Sigmoid colon (tissue), 7 donors: Measurements from ENCODE around the gene RAB6D. TPM values are rescaled to one million over a fixed set of nuclear protein-coding genes. Genes with fewer than 3 reads are reported as not detected.
"Not testable (repeated sequence)": the region's sequence is repeated elsewhere in the genome, so short reads cannot be mapped to it uniquely, and the experiment has no call there.

Source experiments
- DNase-seq: peaks from one replicate; pipeline ENCODE4 v3.0.0-alpha.2; 2019
- H3K27ac ChIP-seq, 4 donors: fragments of 200-600 bp; sonication (generic); one replicate each; pipeline ENCODE4 v1.5.1; 2016 to 2019; ENCODE audit warnings: mild to moderate bottlenecking in 1 of 4
- H3K27me3 ChIP-seq, 3 donors: fragments of 200-600 bp; sonication (generic); one replicate each; pipeline ENCODE4 v1.5.1; 2019; ENCODE audit warnings: mild to moderate bottlenecking in 1 of 3
- H3K36me3 ChIP-seq, 4 donors: fragments of 200-600 bp; sonication (generic); one replicate each; pipeline ENCODE4 v1.5.1; 2016 to 2019
- H3K4me1 ChIP-seq, 4 donors: fragments of 200-600 bp; sonication (generic); one replicate each; pipeline ENCODE4 v1.5.1; 2017 to 2019
- H3K4me3 ChIP-seq, 4 donors: fragments of 200-600 bp; sonication (generic); one replicate each; pipeline ENCODE4 v1.5.1; 2017 to 2019; ENCODE audit warnings: mild to moderate bottlenecking in 2 of 4, moderate library complexity in 1 of 4
- H3K9me3 ChIP-seq, 4 donors: fragments of 200-600 bp in 3 of 4; sonication (generic) in 3 of 4; one replicate each; pipeline versions ENCODE4 v1.5.1 to v1.6.1; 2013 to 2019
- EP300 ChIP-seq, 4 donors: sonication (generic); formaldehyde crosslinking; IDR thresholded peaks; one replicate each; pipeline ENCODE4 v1.6.1; 2017; ENCODE audit warnings: antibody characterized with exemption in 4 of 4
- POLR2A ChIP-seq, 2 donors: fragments of 450-650 bp; IDR thresholded peaks; one replicate each; pipeline ENCODE4 v1.6.1; 2016; ENCODE audit warnings: antibody characterized with exemption in 2 of 2, mild to moderate bottlenecking in 2 of 2, moderate library complexity in 2 of 2
- POLR2AphosphoS5 ChIP-seq, 4 donors: sonication (generic); formaldehyde crosslinking; IDR thresholded peaks; one replicate each; pipeline ENCODE4 v1.6.1; 2017; ENCODE audit warnings: antibody characterized with exemption in 4 of 4
- WGBS, 2 donors: extraction: QIAGEN DNeasy Blood & Tissue Kit; methylation state at CpG; one replicate each; pipeline ENCODE4 v1.1.7; 2013; 5-methylcytosine and 5-hydroxymethylcytosine counted together
- intact Hi-C: fragments of 100-400 bp; cut with DNase I; formaldehyde crosslinking; loops from one replicate; pipeline ENCODE4 v1.15.1; 2023
- polyA plus RNA-seq, 3 donors: library from polyadenylated mRNA; stranded (reverse); fragments of 200-250 nt; gene quantifications; one replicate each; pipeline ENCODE4 v1.2.3, GENCODE V29; 2013
- total RNA-seq, 4 donors: library from RNA; depleted of rRNA; stranded (reverse); fragments of >200 nt; gene quantifications; one replicate each; pipeline ENCODE4 v1.1.0, GENCODE V29; 2016
- TF ChIP-seq, protein P1 (sequence below), 4 experiments: fragments of 450-650 bp in 3 of 4; fragments of 200-600 bp in 1 of 4; IDR thresholded peaks; one replicate each; pipeline ENCODE4 v1.5.1; 2016 to 2019; ENCODE audit warnings: antibody characterized with exemption in 4 of 4, mild to moderate bottlenecking in 3 of 4, moderate library complexity in 2 of 4
- donor health status: healthy with polysubstance abuse.
- donor health status: Bipolar disorder and iron deficiency.
- donor health status: healthy.

Gene RAB6D
- total and polyA plus RNA-seq, 7 donors: 0.63 to 1.2 (median 1.2) TPM; not detected in 4

GRCh38 chr2:131349021-131349420 is 14.9 kb downstream of the RAB6D start:
- TF ChIP-seq POLR2A (IDR thresholded peaks at IDR 0.05) (no peak), POLR2AphosphoS5 (IDR thresholded peaks at IDR 0.05) (no peak), EP300 (IDR thresholded peaks at IDR 0.05) (no peak)
- TF ChIP-seq, protein P1, sequence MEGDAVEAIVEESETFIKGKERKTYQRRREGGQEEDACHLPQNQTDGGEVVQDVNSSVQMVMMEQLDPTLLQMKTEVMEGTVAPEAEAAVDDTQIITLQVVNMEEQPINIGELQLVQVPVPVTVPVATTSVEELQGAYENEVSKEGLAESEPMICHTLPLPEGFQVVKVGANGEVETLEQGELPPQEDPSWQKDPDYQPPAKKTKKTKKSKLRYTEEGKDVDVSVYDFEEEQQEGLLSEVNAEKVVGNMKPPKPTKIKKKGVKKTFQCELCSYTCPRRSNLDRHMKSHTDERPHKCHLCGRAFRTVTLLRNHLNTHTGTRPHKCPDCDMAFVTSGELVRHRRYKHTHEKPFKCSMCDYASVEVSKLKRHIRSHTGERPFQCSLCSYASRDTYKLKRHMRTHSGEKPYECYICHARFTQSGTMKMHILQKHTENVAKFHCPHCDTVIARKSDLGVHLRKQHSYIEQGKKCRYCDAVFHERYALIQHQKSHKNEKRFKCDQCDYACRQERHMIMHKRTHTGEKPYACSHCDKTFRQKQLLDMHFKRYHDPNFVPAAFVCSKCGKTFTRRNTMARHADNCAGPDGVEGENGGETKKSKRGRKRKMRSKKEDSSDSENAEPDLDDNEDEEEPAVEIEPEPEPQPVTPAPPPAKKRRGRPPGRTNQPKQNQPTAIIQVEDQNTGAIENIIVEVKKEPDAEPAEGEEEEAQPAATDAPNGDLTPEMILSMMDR (IDR thresholded peaks at IDR 0.05): no peak
- DNase-seq: no peak
- WGBS, 2 donors: 83 to 84% methylated on average over 4 of the region's 4 CpGs
- H3K4me3 ChIP-seq: no peak overlapping the region
- intact Hi-C loops: no loop called here
- H3K9me3 ChIP-seq: peaks cover 0 to 3% (median 0%) of the 10 kb centered on the region in 4 donors
- H3K27ac ChIP-seq: no peak overlapping the region
- H3K4me1 ChIP-seq: no peaks in the 10 kb centered on the region
- peaks cover 0 to 11% (median 2%) of the 10 kb centered on the region in 3 donors for H3K27me3 ChIP-seq
- no peaks in the 10 kb centered on the region for H3K36me3 ChIP-seq

DNA sequence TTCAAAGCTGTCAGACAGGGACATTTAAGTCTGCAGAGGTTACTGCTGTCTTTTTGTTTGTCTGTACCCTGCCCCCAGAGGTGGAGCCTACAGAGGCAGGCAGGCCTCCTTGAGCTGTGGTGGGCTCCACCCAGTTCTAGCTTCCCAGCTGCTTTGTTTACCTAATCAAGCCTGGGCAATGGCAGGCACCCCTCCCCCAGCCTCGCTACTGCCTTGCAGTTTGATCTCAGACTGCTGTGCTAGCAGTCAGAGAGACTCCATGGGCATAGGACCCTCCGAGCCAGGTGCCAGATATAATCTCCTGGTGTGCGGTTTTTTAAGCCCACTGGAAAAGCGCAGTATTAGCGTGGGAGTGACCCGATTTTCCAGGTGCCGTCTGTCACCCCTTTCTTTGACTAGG is 16.9 kb downstream of the RAB6D start:
- H3K9me3 ChIP-seq, DNase-seq, H3K27ac ChIP-seq, H3K36me3 ChIP-seq, intact Hi-C loops, H3K4me3 ChIP-seq, H3K4me1 ChIP-seq, H3K27me3 ChIP-seq: not testable (repeated sequence)
- WGBS, 2 donors: 80 to 82% methylated on average over 7 of the region's 7 CpGs

GRCh38 chr2:131339307-131339706 is 24.7 kb downstream of the RAB6D start:
- intact Hi-C loops: not testable (repeated sequence)

DNA sequence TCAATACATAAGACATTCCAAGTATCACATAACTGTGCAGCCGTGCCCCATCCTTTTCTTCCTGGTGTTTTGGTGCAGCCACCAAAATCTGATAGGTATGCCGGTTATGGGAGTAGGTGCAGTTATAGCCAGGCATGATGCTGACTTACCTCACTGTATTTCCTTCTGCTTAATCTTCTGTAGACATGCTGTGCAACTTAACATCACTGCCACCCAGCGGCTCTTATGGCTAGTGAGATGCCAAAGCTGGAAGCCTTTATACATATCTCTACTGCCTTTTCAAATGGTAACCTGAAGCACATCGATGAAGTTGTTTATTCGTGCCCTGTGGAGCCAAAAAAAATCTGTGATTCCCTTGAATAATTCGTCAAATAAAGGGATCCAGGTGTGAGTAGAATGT is 28.6 kb downstream of the RAB6D start:
- H3K27me3 ChIP-seq, H3K36me3 ChIP-seq, H3K9me3 ChIP-seq, H3K4me3 ChIP-seq, H3K27ac ChIP-seq, intact Hi-C loops, DNase-seq, H3K4me1 ChIP-seq: not testable (repeated sequence)
- WGBS, 2 donors: 31 to 32% methylated on average over 6 of the region's 6 CpGs

More at GRCh38 chr2:131339307-131339706, 24.7 kb downstream of the RAB6D start:
- H3K27me3 ChIP-seq, H3K9me3 ChIP-seq, DNase-seq, H3K27ac ChIP-seq, H3K4me3 ChIP-seq, H3K4me1 ChIP-seq, H3K36me3 ChIP-seq: not testable (repeated sequence)
- WGBS, 2 donors: 80 to 81% methylated on average over 1 of the region's 1 CpG

- H3K9me3 ChIP-seq, H3K27ac ChIP-seq, H3K27me3 ChIP-seq, intact Hi-C loops, H3K36me3 ChIP-seq, H3K4me1 ChIP-seq, DNase-seq, H3K4me3 ChIP-seq: not testable (repeated sequence)
- WGBS, 2 donors: 95% methylated on average over 3 of the region's 3 CpGs
Observed at GRCh38 chr2:131332709-131333108, 31.3 kb downstream of the RAB6D start.

DNA sequence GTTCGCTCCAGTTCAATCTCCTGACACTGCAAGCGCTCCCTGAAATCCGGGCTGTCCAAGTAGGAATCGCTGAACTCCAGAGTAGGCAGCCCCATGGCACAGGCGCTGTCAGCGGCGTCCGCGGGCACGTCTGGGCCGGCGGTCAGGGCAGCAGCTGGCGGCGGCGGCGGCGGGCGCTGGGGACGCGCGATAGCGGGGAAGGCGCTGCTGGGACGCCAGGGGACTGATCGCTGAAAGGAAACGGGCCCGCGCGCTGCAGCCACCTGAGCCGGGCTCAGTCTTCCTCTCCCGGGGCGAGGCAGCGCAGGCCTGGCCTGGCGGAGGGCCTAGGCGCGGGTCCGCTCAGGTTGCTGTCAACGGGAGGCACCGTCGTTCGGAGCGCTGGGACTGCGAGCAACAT is 33.0 kb downstream of the RAB6D start:
- H3K27me3 ChIP-seq, H3K4me1 ChIP-seq, H3K9me3 ChIP-seq, DNase-seq, H3K27ac ChIP-seq, H3K4me3 ChIP-seq, intact Hi-C loops, H3K36me3 ChIP-seq: not testable (repeated sequence)
- WGBS, 2 donors: 9 to 15% methylated on average over 38 to 39 of the region's 43 CpGs

DNA sequence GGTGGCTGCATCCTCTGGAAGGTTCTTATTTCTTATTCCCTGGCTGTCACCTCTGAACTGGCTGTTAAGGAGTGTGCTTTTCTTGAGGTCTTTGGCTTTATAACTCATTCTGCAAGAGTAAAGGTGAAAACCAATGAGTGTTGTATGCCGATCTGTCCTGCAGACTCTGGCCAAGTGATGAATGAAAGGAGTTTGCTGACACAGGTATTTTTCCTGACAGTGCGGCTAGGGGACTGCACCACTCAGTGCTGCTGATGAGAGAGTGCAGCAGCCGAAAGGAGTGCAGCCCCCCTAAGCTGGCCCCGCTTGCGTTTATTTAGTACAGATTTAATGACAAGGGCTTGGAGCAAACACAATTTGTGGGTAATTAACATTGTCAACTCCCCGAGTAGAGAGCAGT is 41.8 kb downstream of the RAB6D start:
- Histone ChIP-seq H3K4me1 (no peaks in the 10 kb centered on the region), H3K36me3 (no peaks in the 10 kb centered on the region), H3K27me3 (no peaks in the 10 kb centered on the region), H3K4me3 (no peak overlapping the region), H3K9me3 (no peaks in the 10 kb centered on the region), H3K27ac (no peak overlapping the region)
- intact Hi-C loops: no loop called here
- TF ChIP-seq POLR2A (IDR thresholded peaks at IDR 0.05) (no peak), EP300 (IDR thresholded peaks at IDR 0.05) (no peak), POLR2AphosphoS5 (IDR thresholded peaks at IDR 0.05) (no peak)
- TF ChIP-seq, protein P1 (IDR thresholded peaks at IDR 0.05): no peak
- no peak for DNase-seq
- WGBS, 2 donors: 68 to 82% methylated on average over 6 of the region's 6 CpGs

DNA sequence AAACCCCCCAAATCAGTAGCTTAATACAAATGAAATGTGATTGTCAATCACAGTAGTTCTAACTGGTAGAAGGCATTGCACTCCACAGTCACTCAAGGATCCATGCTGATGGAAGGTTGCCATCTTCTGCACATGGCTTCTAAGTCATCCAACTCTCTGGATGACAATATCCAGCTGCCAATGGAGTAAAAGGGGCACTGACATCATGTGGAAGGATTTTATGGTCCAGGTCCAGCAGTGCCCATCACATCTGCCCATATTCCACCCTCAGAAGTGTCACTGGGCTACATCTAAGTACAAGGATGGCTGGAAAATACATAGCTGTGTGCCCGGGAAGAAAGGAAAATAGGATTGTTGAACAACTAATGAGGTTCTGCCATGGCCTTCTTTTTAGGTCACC is 42.6 kb downstream of the RAB6D start:
- H3K36me3 ChIP-seq, DNase-seq, H3K4me1 ChIP-seq, H3K9me3 ChIP-seq, intact Hi-C loops, H3K27me3 ChIP-seq, H3K27ac ChIP-seq, H3K4me3 ChIP-seq: not testable (repeated sequence)
- WGBS, 2 donors: 89 to 91% methylated on average over 1 of the region's 1 CpG

DNA sequence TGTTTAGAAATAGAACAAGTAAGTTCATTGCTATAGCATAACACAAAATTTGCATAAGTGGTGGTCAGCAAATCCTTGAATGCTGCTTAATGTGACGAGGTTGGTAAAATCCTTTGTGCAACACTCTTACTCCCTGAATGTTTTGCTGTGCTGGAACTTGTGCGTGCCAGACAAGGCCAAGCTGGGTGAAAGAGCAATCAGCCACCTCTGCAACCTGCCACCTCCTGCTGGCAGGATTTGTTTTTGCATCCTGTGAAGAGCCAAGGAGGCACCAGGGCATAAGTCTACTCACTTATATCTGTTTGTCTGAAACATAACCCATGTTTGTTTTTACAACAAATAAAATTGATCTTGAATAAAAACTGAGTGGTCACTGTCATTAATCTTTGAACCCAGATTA is 53.0 kb downstream of the RAB6D start:
- intact Hi-C loops, DNase-seq, H3K9me3 ChIP-seq: not testable (repeated sequence)

More for the DNA sequence above, 53.0 kb downstream of the RAB6D start:
- not testable (repeated sequence) for H3K4me3 ChIP-seq, H3K27me3 ChIP-seq, H3K36me3 ChIP-seq, H3K27ac ChIP-seq, H3K4me1 ChIP-seq
- 74 to 80% methylated on average over 2 of the region's 2 CpGs for WGBS, 2 donors
